Esophagus squamous epithelium (tissue), 5 donors: ENCODE measurements around the gene CCDC78. TPM values are rescaled to one million over a fixed set of nuclear protein-coding genes. Genes with fewer than 3 reads are reported as not detected.

Experiments used
- DNase-seq: peaks from one replicate; lab custom pipeline; 2025; lab: John Stamatoyannopoulos, UW
- H3K27ac ChIP-seq, 4 donors: fragments of 200-600 bp; sonication (generic); one replicate each; pipeline ENCODE4 v1.5.1; 2016 to 2019; ENCODE audit warnings: mild to moderate bottlenecking in 1 of 4
- H3K27me3 ChIP-seq, 4 donors: fragments of 200-600 bp; sonication (generic); 1 replicate in 3 of 4; 2 replicates in 1 of 4; pipeline versions ENCODE4 v1.5.1 to v1.6.0; 2017 to 2021; ENCODE audit warnings: antibody characterized with exemption in 1 of 4
- H3K36me3 ChIP-seq, 3 donors: fragments of 200-600 bp; sonication (generic); one replicate each; pipeline ENCODE4 v1.5.1; 2016 to 2019
- H3K4me1 ChIP-seq, 3 donors: fragments of 200-600 bp; sonication (generic); one replicate each; pipeline ENCODE4 v1.5.1; 2017 to 2019
- H3K4me3 ChIP-seq, 4 donors: fragments of 200-600 bp; sonication (generic); 1 replicate in 3 of 4; 2 replicates in 1 of 4; pipeline ENCODE4 v1.5.1; 2016 to 2019; ENCODE audit warnings: mild to moderate bottlenecking in 2 of 4, moderate library complexity in 1 of 4
- H3K9me3 ChIP-seq, 3 donors: fragments of 200-600 bp; sonication (generic); one replicate each; pipeline ENCODE4 v1.5.1; 2016 to 2019
- CTCF ChIP-seq, 6 experiments: fragments of 450-650 bp in 4 of 6; fragments of 200-600 bp in 2 of 6; sonication (generic) in 2 of 6; IDR thresholded peaks; one replicate each; pipeline ENCODE4 v1.5.1; 2016 to 2019; ENCODE audit warnings: antibody characterized with exemption in 6 of 6, mild to moderate bottlenecking in 4 of 6, moderate library complexity in 4 of 6
- POLR2A ChIP-seq, 4 donors: fragments of 450-650 bp; IDR thresholded peaks; one replicate each; pipeline ENCODE4 v1.6.1; 2017; ENCODE audit warnings: antibody characterized with exemption in 4 of 4, mild to moderate bottlenecking in 4 of 4, moderate library complexity in 3 of 4
- WGBS, 2 donors: methylation state at CpG; one replicate each; pipeline ENCODE4 v1.1.5; 2018; 5-methylcytosine and 5-hydroxymethylcytosine counted together
- intact Hi-C: fragments of 100-400 bp; cut with DNase I; formaldehyde crosslinking; loops from one replicate; pipeline ENCODE4 v1.15.0; 2022
- total RNA-seq, 4 donors: library from RNA; depleted of rRNA; stranded (reverse); fragments of >200 nt; gene quantifications; one replicate each; pipeline ENCODE4 v1.1.0, GENCODE V29; 2016
- donor health status: DM: yes; HTN: yes; CAD: no.

The CCDC78 gene
- total RNA-seq, 4 donors from 2014 or later: under 0.01 to 1.0 (median 0.47) TPM

GRCh38 chr16:764184-764750 lies 38.0 kb upstream of the CCDC78 start:
- no peak for DNase-seq

GRCh38 chr16:763369-764183 lies 37.3 kb upstream of the CCDC78 start:
- no peaks in the 10 kb centered on the region for H3K36me3 ChIP-seq
- intact Hi-C loops: no loop called here
- H3K4me3 ChIP-seq: no peak overlapping the region
- peaks cover 0 to 54% (median 0%) of the 10 kb centered on the region in 4 donors for H3K27me3 ChIP-seq
- H3K27ac ChIP-seq: no peak overlapping the region
- H3K4me1 ChIP-seq: peaks cover 7 to 43% (median 12%) of the 10 kb centered on the region in 3 donors
- TF ChIP-seq POLR2A (IDR thresholded peaks at IDR 0.05): no peak
- no peak for TF ChIP-seq CTCF (IDR thresholded peaks at IDR 0.05)
- no peak for DNase-seq
- 80% methylated on average over 1 of the region's 21 CpGs; no CpG with 5 or more reads in 1 of the 2 donors for WGBS, 2 donors
- no peaks in the 10 kb centered on the region for H3K9me3 ChIP-seq

More at GRCh38 chr16:764184-764750, 38.0 kb upstream of the CCDC78 start:
- no peaks in the 10 kb centered on the region for H3K36me3 ChIP-seq
- no peak for TF ChIP-seq POLR2A (IDR thresholded peaks at IDR 0.05)
- TF ChIP-seq CTCF (IDR thresholded peaks at IDR 0.05): no peak
- H3K4me1 ChIP-seq: peaks cover 7 to 40% (median 12%) of the 10 kb centered on the region in 3 donors
- no peaks in the 10 kb centered on the region for H3K9me3 ChIP-seq
- intact Hi-C loops: no loop called here
- H3K27ac ChIP-seq: no peak overlapping the region
- 71% methylated on average over 7 of the region's 20 CpGs; no CpG with 5 or more reads in 1 of the 2 donors for WGBS, 2 donors
- H3K4me3 ChIP-seq: no peak overlapping the region
- peaks cover 0 to 61% (median 0%) of the 10 kb centered on the region in 4 donors for H3K27me3 ChIP-seq

GRCh38 chr16:762595-763268 lies 36.5 kb upstream of the CCDC78 start:
- peaks cover 0 to 51% (median 0%) of the 10 kb centered on the region in 4 donors for H3K27me3 ChIP-seq
- H3K36me3 ChIP-seq: no peaks in the 10 kb centered on the region
- no peak overlapping the region for H3K27ac ChIP-seq
- intact Hi-C loops: no loop called here
- WGBS, 2 donors: 100% methylated on average over 1 of the region's 17 CpGs; no CpG with 5 or more reads in 1 of the 2 donors
- peaks cover 7 to 41% (median 12%) of the 10 kb centered on the region in 3 donors for H3K4me1 ChIP-seq
- no peak for DNase-seq
- H3K4me3 ChIP-seq: no peak overlapping the region
- no peak for TF ChIP-seq POLR2A (IDR thresholded peaks at IDR 0.05)
- no peak for TF ChIP-seq CTCF (IDR thresholded peaks at IDR 0.05)
- H3K9me3 ChIP-seq: no peaks in the 10 kb centered on the region

GRCh38 chr16:761625-762513 lies 35.6 kb upstream of the CCDC78 start:
- WGBS, 2 donors: 80% methylated on average over 3 of the region's 22 CpGs; no CpG with 5 or more reads in 1 of the 2 donors
- Histone ChIP-seq H3K36me3 (no peaks in the 10 kb centered on the region), H3K4me1 (peaks cover 7 to 47% (median 12%) of the 10 kb centered on the region in 3 donors), H3K9me3 (no peaks in the 10 kb centered on the region), H3K27ac (peak overlapping the region in 1 of 4 donors; percentile 49), H3K27me3 (peaks cover 0 to 51% (median 0%) of the 10 kb centered on the region in 4 donors), H3K4me3 (no peak overlapping the region)
- intact Hi-C loops: no loop called here
- TF ChIP-seq CTCF (IDR thresholded peaks at IDR 0.05): no peak
- no peak for TF ChIP-seq POLR2A (IDR thresholded peaks at IDR 0.05)
- no peak for DNase-seq
